Lung (tissue), 12 donors: ENCODE measurements around the gene KDM6B. TPM values are rescaled to one million over a fixed set of nuclear protein-coding genes. Genes with fewer than 3 reads are reported as not detected.

Experiments used
- ATAC-seq: fragments of 200-7000 bp; cut with Tn5 transposase; one replicate; pipeline ENCODE4 v1.9.1; 2020; ENCODE audit warnings: moderate number of reproducible peaks; ENCODE audit not compliant: insufficient read depth, low FRiP score
- DNase-seq, 3 donors: peaks; one replicate each; pipeline ENCODE4 v3.0.0-alpha.2; 2013 to 2017
- H3K27ac ChIP-seq, 2 donors: one replicate each; pipeline ENCODE4 v1.5.1; 2013; ENCODE audit warnings: mild to moderate bottlenecking in 2 of 2, moderate library complexity in 2 of 2, control low read depth in 1 of 2, inconsistent platforms in 1 of 2, low read depth in 1 of 2, low read length in 1 of 2
- H3K27me3 ChIP-seq, 3 donors: one replicate each; pipeline ENCODE4 v1.5.1; 2013; ENCODE audit warnings: low read length in 2 of 3; ENCODE audit not compliant: control insufficient read depth in 3 of 3, insufficient read depth in 3 of 3
- H3K36me3 ChIP-seq, 4 donors: one replicate each; pipeline ENCODE4 v1.5.1; 2013; ENCODE audit warnings: low read length in 4 of 4, mild to moderate bottlenecking in 1 of 4, moderate library complexity in 1 of 4; ENCODE audit not compliant: control insufficient read depth in 4 of 4, insufficient read depth in 4 of 4
- H3K4me1 ChIP-seq, 5 donors: one replicate each; pipeline ENCODE4 v1.5.1; 2013; ENCODE audit warnings: low read length in 5 of 5, mild to moderate bottlenecking in 2 of 5, moderate library complexity in 1 of 5; ENCODE audit not compliant: control insufficient read depth in 5 of 5, insufficient read depth in 5 of 5
- H3K4me3 ChIP-seq: one replicate; pipeline ENCODE4 v1.5.1; 2013; ENCODE audit warnings: mild to moderate bottlenecking, control low read depth, moderate library complexity
- H3K9ac ChIP-seq, 2 donors: one replicate each; pipeline ENCODE4 v1.5.1; 2013; ENCODE audit warnings: low read length in 2 of 2, control low read depth in 1 of 2; ENCODE audit not compliant: insufficient read depth in 1 of 2
- H3K9me3 ChIP-seq, 4 donors: one replicate each; pipeline ENCODE4 v1.5.1; 2013; ENCODE audit warnings: low read length in 3 of 4, mild to moderate bottlenecking in 1 of 4, moderate library complexity in 1 of 4; ENCODE audit not compliant: control insufficient read depth in 4 of 4, insufficient read depth in 3 of 4
- WGBS, 2 donors: extraction: QIAGEN DNeasy Blood & Tissue Kit; methylation state at CpG; one replicate each; pipeline ENCODE4 v1.1.7; 2013; 5-methylcytosine and 5-hydroxymethylcytosine counted together
- polyA plus RNA-seq, 2 donors: library from polyadenylated mRNA; stranded (reverse); fragments of 200-250 nt; gene quantifications; one replicate each; pipeline ENCODE4 v1.2.1, GENCODE V29; 2013
- total RNA-seq, 2 donors: library from RNA; depleted of rRNA in 1 of 2; stranded (reverse); fragments of >200 nt in 1 of 2; gene quantifications; one replicate each; pipeline ENCODE4 v1.2.1, GENCODE V29; 2014 to 2021
- TF ChIP-seq, protein P1 (sequence below): IDR thresholded peaks from 2 replicates; pipeline ENCODE4 v1.5.1; 2012; ENCODE audit warnings: mild to moderate bottlenecking; ENCODE audit errors: control extremely low read depth, extremely low read depth
- donor health status: control.
- donor health status: control.
- donor health status: Bipolar disorder and iron deficiency.
- donor health status: healthy.
- donor health status: DM: yes; HTN: yes; CAD: no.

Gene KDM6B
- total and polyA plus RNA-seq, 4 donors, result 21.0 to 52.9 (median 34.5) TPM

DNA sequence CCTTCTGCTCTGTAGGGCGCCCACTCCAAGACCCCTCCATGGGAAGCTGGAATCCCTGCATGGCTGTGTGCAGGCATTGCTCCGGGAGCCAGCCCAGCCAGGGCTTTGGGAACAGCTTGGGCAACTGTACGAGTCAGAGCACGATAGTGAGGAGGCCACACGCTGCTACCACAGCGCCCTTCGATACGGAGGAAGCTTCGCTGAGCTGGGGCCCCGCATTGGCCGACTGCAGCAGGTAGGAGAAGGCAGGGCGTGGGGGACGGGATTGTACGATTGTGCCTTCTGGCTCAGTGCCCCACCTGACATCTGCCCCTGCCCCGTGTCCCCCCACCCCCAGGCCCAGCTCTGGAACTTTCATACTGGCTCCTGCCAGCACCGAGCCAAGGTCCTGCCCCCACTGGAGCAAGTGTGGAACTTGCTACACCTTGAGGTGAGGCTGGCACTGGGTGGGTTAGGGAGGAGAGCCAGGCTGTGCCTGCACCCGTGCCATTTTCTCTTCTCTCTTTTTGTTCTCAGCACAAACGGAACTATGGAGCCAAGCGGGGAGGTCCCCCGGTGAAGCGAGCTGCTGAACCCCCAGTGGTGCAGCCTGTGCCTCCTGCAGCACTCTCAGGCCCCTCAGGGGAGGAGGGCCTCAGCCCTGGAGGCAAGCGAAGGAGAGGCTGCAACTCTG, 12.2 kb downstream of the KDM6B start:
- Histone ChIP-seq H3K27ac (no peak overlapping the region), H3K36me3 (peaks cover 8 to 53% (median 26%) of the 10 kb centered on the region in 4 donors), H3K4me3 (no peak overlapping the region), H3K4me1 (peaks cover 0 to 31% (median 4%) of the 10 kb centered on the region in 5 donors), H3K27me3 (no peaks in the 10 kb centered on the region), H3K9ac (no peak overlapping the region), H3K9me3 (no peaks in the 10 kb centered on the region)
- no peak for DNase-seq
- no peak for ATAC-seq
- whole genome bisulfite sequencing, 2 donors, result 88 to 90% methylated on average over 22 of the region's 22 CpGs
- TF ChIP-seq, protein P1, sequence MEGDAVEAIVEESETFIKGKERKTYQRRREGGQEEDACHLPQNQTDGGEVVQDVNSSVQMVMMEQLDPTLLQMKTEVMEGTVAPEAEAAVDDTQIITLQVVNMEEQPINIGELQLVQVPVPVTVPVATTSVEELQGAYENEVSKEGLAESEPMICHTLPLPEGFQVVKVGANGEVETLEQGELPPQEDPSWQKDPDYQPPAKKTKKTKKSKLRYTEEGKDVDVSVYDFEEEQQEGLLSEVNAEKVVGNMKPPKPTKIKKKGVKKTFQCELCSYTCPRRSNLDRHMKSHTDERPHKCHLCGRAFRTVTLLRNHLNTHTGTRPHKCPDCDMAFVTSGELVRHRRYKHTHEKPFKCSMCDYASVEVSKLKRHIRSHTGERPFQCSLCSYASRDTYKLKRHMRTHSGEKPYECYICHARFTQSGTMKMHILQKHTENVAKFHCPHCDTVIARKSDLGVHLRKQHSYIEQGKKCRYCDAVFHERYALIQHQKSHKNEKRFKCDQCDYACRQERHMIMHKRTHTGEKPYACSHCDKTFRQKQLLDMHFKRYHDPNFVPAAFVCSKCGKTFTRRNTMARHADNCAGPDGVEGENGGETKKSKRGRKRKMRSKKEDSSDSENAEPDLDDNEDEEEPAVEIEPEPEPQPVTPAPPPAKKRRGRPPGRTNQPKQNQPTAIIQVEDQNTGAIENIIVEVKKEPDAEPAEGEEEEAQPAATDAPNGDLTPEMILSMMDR, result no peak

DNA sequence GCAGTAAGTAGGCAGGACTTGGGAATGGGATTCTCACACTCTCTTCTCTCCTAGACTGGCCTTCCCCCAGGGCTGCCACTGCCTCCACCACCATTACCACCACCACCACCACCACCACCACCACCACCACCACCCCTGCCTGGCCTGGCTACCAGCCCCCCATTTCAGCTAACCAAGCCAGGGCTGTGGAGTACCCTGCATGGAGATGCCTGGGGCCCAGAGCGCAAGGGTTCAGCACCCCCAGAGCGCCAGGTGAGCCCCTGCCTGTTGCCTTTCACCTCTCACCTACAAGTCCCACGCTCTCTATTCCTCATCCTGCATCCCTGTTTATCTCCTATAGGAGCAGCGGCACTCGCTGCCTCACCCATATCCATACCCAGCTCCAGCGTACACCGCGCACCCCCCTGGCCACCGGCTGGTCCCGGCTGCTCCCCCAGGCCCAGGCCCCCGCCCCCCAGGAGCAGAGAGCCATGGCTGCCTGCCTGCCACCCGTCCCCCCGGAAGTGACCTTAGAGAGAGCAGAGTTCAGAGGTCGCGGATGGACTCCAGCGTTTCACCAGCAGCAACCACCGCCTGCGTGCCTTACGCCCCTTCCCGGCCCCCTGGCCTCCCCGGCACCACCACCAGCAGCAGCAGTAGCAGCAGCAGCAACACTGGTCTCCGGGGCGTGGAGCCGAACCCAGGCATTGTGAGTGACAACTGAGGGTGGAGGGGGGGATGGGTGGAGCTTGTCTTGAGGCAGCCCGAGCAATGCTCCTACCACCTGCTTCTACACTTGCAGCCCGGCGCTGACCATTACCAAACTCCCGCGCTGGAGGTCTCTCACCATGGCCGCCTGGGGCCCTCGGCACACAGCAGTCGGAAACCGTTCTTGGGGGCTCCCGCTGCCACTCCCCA, 13.0 kb downstream of the KDM6B start:
- DNase-seq (no peak), ATAC-seq (no peak)
- no peaks in the 10 kb centered on the region for H3K27me3 ChIP-seq
- H3K9me3 ChIP-seq, result no peaks in the 10 kb centered on the region
- no peak overlapping the region for H3K4me3 ChIP-seq
- H3K36me3 ChIP-seq, result peaks cover 8 to 56% (median 31%) of the 10 kb centered on the region in 4 donors
- TF ChIP-seq, protein P1, result no peak
- 90 to 95% methylated on average over 34 of the region's 34 CpGs for WGBS, 2 donors
- peaks cover 0 to 30% (median 4%) of the 10 kb centered on the region in 5 donors for H3K4me1 ChIP-seq
- H3K27ac ChIP-seq, result no peak overlapping the region
- H3K9ac ChIP-seq, result no peak overlapping the region

DNA sequence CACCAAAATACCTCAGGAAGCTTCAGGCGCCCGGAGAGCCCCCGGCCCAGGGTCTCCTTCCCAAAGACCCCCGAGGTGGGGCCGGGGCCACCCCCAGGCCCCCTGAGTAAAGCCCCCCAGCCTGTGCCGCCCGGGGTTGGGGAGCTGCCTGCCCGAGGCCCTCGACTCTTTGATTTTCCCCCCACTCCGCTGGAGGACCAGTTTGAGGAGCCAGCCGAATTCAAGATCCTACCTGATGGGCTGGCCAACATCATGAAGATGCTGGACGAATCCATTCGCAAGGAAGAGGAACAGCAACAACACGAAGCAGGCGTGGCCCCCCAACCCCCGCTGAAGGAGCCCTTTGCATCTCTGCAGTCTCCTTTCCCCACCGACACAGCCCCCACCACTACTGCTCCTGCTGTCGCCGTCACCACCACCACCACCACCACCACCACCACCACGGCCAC, 14.1 kb downstream of the KDM6B start:
- peaks cover 8 to 66% (median 37%) of the 10 kb centered on the region in 4 donors for H3K36me3 ChIP-seq
- H3K9me3 ChIP-seq, result no peaks in the 10 kb centered on the region
- DNase-seq, result no peak
- H3K4me3 ChIP-seq, result no peak overlapping the region
- H3K27ac ChIP-seq, result no peak overlapping the region
- H3K4me1 ChIP-seq, result peaks cover 0 to 20% (median 4%) of the 10 kb centered on the region in 5 donors
- WGBS, 2 donors, result 88% methylated on average over 16 to 20 of the region's 20 CpGs
- TF ChIP-seq, protein P1, result no peak
- no peaks in the 10 kb centered on the region for H3K27me3 ChIP-seq
- ATAC-seq, result no peak
- no peak overlapping the region for H3K9ac ChIP-seq
